H1 (cell line): ENCODE data around the gene OLFM3. TPM values are rescaled to one million over a fixed set of nuclear protein-coding genes. Genes with fewer than 3 reads are reported as not detected.

Experiments
- CTCF ChIA-PET: fragments of 300-600 bp; sonication (Branson Sonifier 250); formaldehyde crosslinking; loops from one replicate; lab custom pipeline; 2021; ENCODE audit not compliant: partially characterized antibody; lab: Charles Lee
- POLR2A ChIA-PET: fragments of 300-600 bp; sonication (Branson Sonifier 250); formaldehyde crosslinking; loops from one replicate; lab custom pipeline; 2021; ENCODE audit warnings: inconsistent platforms; ENCODE audit not compliant: partially characterized antibody; lab: Charles Lee
- DNase-seq, 2 experiments: peaks; one replicate each; pipeline versions ENCODE4 v3.0.0 to v3.0.0-alpha.2; 2010 to 2022; ENCODE audit warnings: low spot score in 2 of 2, low read depth in 1 of 2, mixed read lengths in 1 of 2
- FAIRE-seq: peaks from 2 replicates; lab custom pipeline; 2011; peaks lifted over from hg19 to GRCh38; lab: Jason Lieb, UNC
- H2AFZ ChIP-seq: 2 replicates; pipeline ENCODE4 v1.8.1; 2012; ENCODE audit warnings: low read length, inconsistent platforms
- H2AK5ac ChIP-seq: 2 replicates; pipeline ENCODE4 v1.6.1; 2013; ENCODE audit warnings: low read depth, low read length
- H2BK120ac ChIP-seq: replicated peaks from 2 replicates; pipeline ENCODE3; 2013; ENCODE audit warnings: low read depth, low read length, inconsistent platforms
- H2BK12ac ChIP-seq: 2 replicates; pipeline ENCODE4 v1.6.1; 2013; ENCODE audit warnings: low read depth, low read length
- H2BK15ac ChIP-seq: 2 replicates; pipeline ENCODE4 v1.6.1; 2013; ENCODE audit warnings: low read length
- H2BK20ac ChIP-seq: 2 replicates; pipeline ENCODE4 v1.6.1; 2013; ENCODE audit warnings: low read length
- H2BK5ac ChIP-seq: 2 replicates; pipeline ENCODE4 v1.6.1; 2013; ENCODE audit warnings: low read depth, low read length
- H3K14ac ChIP-seq: 2 replicates; pipeline ENCODE4 v1.6.1; 2013; ENCODE audit warnings: inconsistent platforms; ENCODE audit not compliant: insufficient read length
- H3K18ac ChIP-seq: 2 replicates; pipeline ENCODE4 v1.6.1; 2013; ENCODE audit warnings: low read length; ENCODE audit errors: extremely low read depth
- H3K23ac ChIP-seq: 2 replicates; pipeline ENCODE4 v1.6.1; 2013; ENCODE audit warnings: inconsistent platforms; ENCODE audit not compliant: insufficient read length
- H3K23me2 ChIP-seq: 2 replicates; pipeline ENCODE4 v1.6.1; 2013; ENCODE audit warnings: low read depth, low read length
- H3K27ac ChIP-seq: 2 replicates; pipeline ENCODE4 v1.6.1; 2011; ENCODE audit warnings: low read depth, low read length, inconsistent platforms
- H3K27me3 ChIP-seq, 4 experiments: replicated peaks in 1 of 4; 1 replicate in 1 of 4; 2 replicates in 3 of 4; pipeline versions ENCODE4 v1.6.1 to v1.8.1; 2011 to 2013; ENCODE audit warnings: low read length in 3 of 4, mild to moderate bottlenecking in 3 of 4, inconsistent platforms in 2 of 4, mixed read lengths in 2 of 4, moderate library complexity in 1 of 4; ENCODE audit not compliant: control insufficient read depth in 3 of 4, insufficient read depth in 3 of 4; ENCODE audit errors: extremely low read depth in 1 of 4
- H3K36me3 ChIP-seq, 4 experiments: 2 replicates each; pipeline versions ENCODE4 v1.6.1 to v1.8.1; 2011 to 2013; ENCODE audit warnings: mild to moderate bottlenecking in 4 of 4, low read length in 3 of 4, moderate library complexity in 2 of 4, control low read depth in 1 of 4, inconsistent platforms in 1 of 4; ENCODE audit not compliant: insufficient read depth in 4 of 4, control insufficient read depth in 2 of 4
- H3K4ac ChIP-seq: replicated peaks from 2 replicates; pipeline ENCODE3; 2013; ENCODE audit warnings: low read length, low read depth, mixed read lengths, inconsistent platforms; ENCODE audit not compliant: insufficient read length
- H3K4me1 ChIP-seq, 4 experiments: replicated peaks in 1 of 4; 1 replicate in 1 of 4; 2 replicates in 3 of 4; pipeline versions ENCODE4 v1.6.1 to v1.8.1; 2011 to 2013; ENCODE audit warnings: low read length in 3 of 4, inconsistent platforms in 2 of 4, mixed read lengths in 1 of 4; ENCODE audit not compliant: insufficient read depth in 4 of 4, control insufficient read depth in 3 of 4
- H3K4me2 ChIP-seq, 2 experiments: 2 replicates each; pipeline versions ENCODE4 v1.6.1 to v1.8.1; 2011 to 2013; ENCODE audit warnings: low read depth in 2 of 2, low read length in 2 of 2, control low read depth in 1 of 2, inconsistent platforms in 1 of 2, mild to moderate bottlenecking in 1 of 2; ENCODE audit not compliant: insufficient read depth in 1 of 2
- H3K4me3 ChIP-seq, 4 experiments: fragments of 200-600, 300-600 bp in 1 of 4; sonication (generic), shearing (Covaris generic), sonication (Bioruptor Twin) in 1 of 4; 2 replicates each; pipeline versions ENCODE4 v1.5.1 to v1.8.1; 2011 to 2016; ENCODE audit warnings: low read length in 4 of 4, low read depth in 3 of 4, control low read depth in 2 of 4, inconsistent platforms in 2 of 4, mild to moderate bottlenecking in 2 of 4, mixed read lengths in 1 of 4, moderate library complexity in 1 of 4; ENCODE audit not compliant: insufficient read depth in 2 of 4; ENCODE audit errors: extremely low read depth in 1 of 4
- H3K56ac ChIP-seq: replicated peaks from 2 replicates; pipeline ENCODE3; 2013; ENCODE audit warnings: low read depth, mild to moderate bottlenecking, mixed read lengths, low read length, inconsistent platforms; ENCODE audit not compliant: insufficient read length
- H3K79me1 ChIP-seq: 2 replicates; pipeline ENCODE4 v1.6.1; 2013; ENCODE audit warnings: low read depth, low read length, control low read depth
- H3K79me2 ChIP-seq, 2 experiments: 2 replicates each; pipeline versions ENCODE4 v1.6.1 to v1.8.1; 2012 to 2013; ENCODE audit warnings: low read length in 2 of 2, mild to moderate bottlenecking in 2 of 2, inconsistent platforms in 1 of 2; ENCODE audit not compliant: insufficient read depth in 2 of 2, control insufficient read depth in 1 of 2
- H3K9ac ChIP-seq, 4 experiments: replicated peaks in 1 of 4; 1 replicate in 1 of 4; 2 replicates in 3 of 4; pipeline versions ENCODE4 v1.6.1 to v1.8.1; 2011 to 2013; ENCODE audit warnings: low read depth in 3 of 4, low read length in 3 of 4, control low read depth in 2 of 4, mild to moderate bottlenecking in 2 of 4, moderate library complexity in 2 of 4, inconsistent platforms in 1 of 4; ENCODE audit errors: extremely low read depth in 1 of 4
- H3K9me3 ChIP-seq, 2 experiments: 2 replicates each; pipeline versions ENCODE4 v1.6.1 to v1.8.1; 2012 to 2013; ENCODE audit warnings: mild to moderate bottlenecking in 2 of 2, moderate library complexity in 2 of 2, control low read depth in 1 of 2, inconsistent platforms in 1 of 2, low read depth in 1 of 2, low read length in 1 of 2, mixed read lengths in 1 of 2; ENCODE audit not compliant: insufficient read depth in 2 of 2
- H4K20me1 ChIP-seq, 2 experiments: replicated peaks in 1 of 2; 2 replicates each; pipeline versions ENCODE3 to v1.8.1; 2011 to 2013; ENCODE audit warnings: inconsistent platforms in 2 of 2, low read length in 2 of 2, mild to moderate bottlenecking in 1 of 2; ENCODE audit not compliant: insufficient read depth in 2 of 2, control insufficient read depth in 1 of 2
- H4K5ac ChIP-seq: 2 replicates; pipeline ENCODE4 v1.6.1; 2013; ENCODE audit warnings: low read length, low read depth, mixed read lengths, inconsistent platforms; ENCODE audit not compliant: insufficient read length
- H4K8ac ChIP-seq: 2 replicates; pipeline ENCODE4 v1.8.0; 2013; ENCODE audit warnings: mild to moderate bottlenecking, moderate library complexity, low read length, inconsistent platforms; ENCODE audit not compliant: insufficient read depth; ENCODE audit errors: extremely low read depth
- H4K91ac ChIP-seq: replicated peaks from 2 replicates; pipeline ENCODE3; 2013; ENCODE audit warnings: low read length, mixed read lengths, inconsistent platforms; ENCODE audit not compliant: insufficient read length
- ASH2L ChIP-seq: fragments of 200-600, 300-600 bp; sonication (generic); IDR thresholded peaks from one replicate; pipeline ENCODE4 v1.7.1; 2017; ENCODE audit warnings: low read length
- CHD1 ChIP-seq: IDR thresholded peaks from 2 replicates; pipeline ENCODE4 v1.6.1; 2012; ENCODE audit warnings: low read depth, low read length, improper control_type of control experiment
- CTBP2 ChIP-seq: IDR thresholded peaks from 2 replicates; pipeline ENCODE4 v1.7.0; 2011; ENCODE audit warnings: borderline replicate concordance, mild to moderate bottlenecking, moderate library complexity, mixed read lengths, low read length; ENCODE audit not compliant: insufficient read depth, insufficient read length
- GTF2F1 ChIP-seq: IDR thresholded peaks from 2 replicates; pipeline ENCODE4 v1.6.1; 2012; ENCODE audit warnings: low read depth, low read length, improper control_type of control experiment, borderline replicate concordance
- JUND ChIP-seq: IDR thresholded peaks from 2 replicates; pipeline ENCODE4 v1.6.1; 2011; ENCODE audit warnings: mild to moderate bottlenecking, improper control_type of control experiment, low read length
- KDM5A ChIP-seq: fragments of 200-600 bp; IDR thresholded peaks from 2 replicates; pipeline ENCODE4 v1.7.1; 2012; ENCODE audit warnings: mild to moderate bottlenecking, low read length, inconsistent platforms, mixed read lengths
- MAFK ChIP-seq: IDR thresholded peaks from 2 replicates; pipeline ENCODE4 v1.6.1; 2012; ENCODE audit warnings: low read depth, mild to moderate bottlenecking, improper control_type of control experiment, low read length
- NANOG ChIP-seq: IDR thresholded peaks from 2 replicates; pipeline ENCODE4 v1.6.1; 2011; ENCODE audit warnings: low read length, low read depth, mild to moderate bottlenecking, inconsistent platforms; ENCODE audit not compliant: insufficient read depth, poor library complexity, severe bottlenecking
- POLR2AphosphoS5 ChIP-seq: IDR thresholded peaks from 2 replicates; pipeline ENCODE4 v1.6.1; 2011; ENCODE audit warnings: low read depth, low read length
- RFX5 ChIP-seq: IDR thresholded peaks from 2 replicates; pipeline ENCODE4 v1.6.1; 2011; ENCODE audit warnings: low read depth, low read length, improper control_type of control experiment, borderline replicate concordance
- SIRT6 ChIP-seq: IDR thresholded peaks from one replicate; pipeline ENCODE4 v1.7.1; 2012; ENCODE audit warnings: low read length, inconsistent platforms
- SP2 ChIP-seq: IDR thresholded peaks from 2 replicates; pipeline ENCODE4 v1.6.1; 2012; ENCODE audit warnings: mild to moderate bottlenecking, low read length, inconsistent platforms
- SP4 ChIP-seq: IDR thresholded peaks from 2 replicates; pipeline ENCODE4 v1.6.1; 2012; ENCODE audit warnings: low read length, inconsistent platforms
- WGBS, 2 experiments: shearing (Covaris generic) in 1 of 2; methylation state at CpG; one replicate each; pipeline versions ENCODE4 v1.1.6 to v1.1.7; 2013 to 2015; ENCODE audit warnings: low lambda C conversion rate in 2 of 2, mixed read lengths in 2 of 2, inconsistent platforms in 1 of 2, low coverage in 1 of 2, missing lambda C conversion rate in 1 of 2; ENCODE audit not compliant: insufficient replicate concordance in 2 of 2, insufficient coverage in 1 of 2, insufficient read length in 1 of 2; ENCODE audit errors: extremely low coverage in 1 of 2, missing lambda C conversion rate in 1 of 2; 5-methylcytosine and 5-hydroxymethylcytosine counted together
- polyA plus RNA-seq, 7 experiments: library from polyadenylated mRNA; depleted of rRNA in 3 of 7; stranded (reverse) in 5 of 7; unstranded in 2 of 7; fragments of >200 nt in 5 of 7; fragments of 200-250 nt in 2 of 7; gene quantifications; 1 replicate in 5 of 7; 2 replicates in 1 of 7; 4 replicates in 1 of 7; pipeline versions ENCODE4 v1.2.1 to v1.2.3, GENCODE V29; 2011 to 2013; ENCODE audit warnings: missing spikeins in 2 of 7, mixed read lengths in 2 of 7
- total RNA-seq: library from RNA; stranded (reverse); fragmentation: NEBNext Ultra II Directional; extraction: Animal tissue kit (Norgen Biotek cat#: 25700); gene quantifications from 2 replicates; pipeline ENCODE4 v1.2.1, GENCODE V29; 2021
- TF ChIP-seq, protein P1 (sequence below): IDR thresholded peaks from 2 replicates; pipeline ENCODE4 v1.6.1; 2011; ENCODE audit warnings: low read depth, mild to moderate bottlenecking, low read length; ENCODE audit not compliant: insufficient read depth

The OLFM3 gene
- total and polyA plus RNA-seq, 2 of the 8 experiments (the other 6 are each of a cell fraction or from before 2014, with no cell fraction given), result 0.30 to 0.32 TPM

DNA sequence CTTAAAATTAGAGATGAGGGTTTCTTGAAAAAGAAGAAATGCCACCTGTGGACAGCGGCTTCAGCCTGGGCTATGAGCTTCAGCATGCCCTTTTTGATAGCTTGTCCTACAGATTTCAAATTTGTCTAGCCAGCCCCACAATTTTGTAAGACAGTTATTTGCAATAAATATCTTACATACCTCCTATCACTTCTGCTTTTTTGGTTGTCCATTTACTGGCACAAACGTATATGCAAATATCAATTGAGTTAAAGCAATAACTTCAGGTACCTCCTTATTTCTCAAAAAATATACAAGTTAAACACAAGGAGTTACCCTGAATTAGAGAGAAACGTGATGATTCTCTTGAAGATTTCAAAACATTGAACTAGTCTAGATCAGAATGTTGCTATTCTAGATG is 53.5 kb downstream of the OLFM3 start:
- no peak overlapping the region for H2BK15ac ChIP-seq
- H3K9ac ChIP-seq, result peak overlapping the region in 1 of 4 experiments; percentile 34; a peak in 1 of 7 replicates
- no peak overlapping the region for H2AK5ac ChIP-seq
- no peak overlapping the region for H3K14ac ChIP-seq
- H2BK5ac ChIP-seq, result no peak overlapping the region
- H3K36me3 ChIP-seq, result no peaks in the 10 kb centered on the region
- no peaks in the 10 kb centered on the region for H3K79me1 ChIP-seq
- no peaks in the 10 kb centered on the region for H3K4me1 ChIP-seq
- H3K23me2 ChIP-seq, result no peaks in the 10 kb centered on the region
- no peak overlapping the region for H2BK20ac ChIP-seq
- FAIRE-seq, result no peak
- no peaks in the 10 kb centered on the region for H3K79me2 ChIP-seq
- H2BK12ac ChIP-seq, result no peak overlapping the region
- H4K5ac ChIP-seq, result no peak overlapping the region
- no peak overlapping the region for H3K4me3 ChIP-seq
- no peak overlapping the region for H4K91ac ChIP-seq
- no peak overlapping the region for H3K4ac ChIP-seq
- no peak overlapping the region for H2BK120ac ChIP-seq
- no peaks in the 10 kb centered on the region for H3K9me3 ChIP-seq
- H3K18ac ChIP-seq, result no peak overlapping the region
- H2AFZ ChIP-seq, result no peak overlapping the region
- H3K56ac ChIP-seq, result no peak overlapping the region
- no peak overlapping the region for H3K4me2 ChIP-seq
- ChIA-PET POLR2A (no interaction called here), CTCF (no interaction called here)
- no peaks in the 10 kb centered on the region for H3K27me3 ChIP-seq
- TF ChIP-seq SP2, result no peak
- TF ChIP-seq ASH2L, result no peak
- TF ChIP-seq POLR2AphosphoS5, result no peak
- no peak for TF ChIP-seq SIRT6
- TF ChIP-seq, protein P1, sequence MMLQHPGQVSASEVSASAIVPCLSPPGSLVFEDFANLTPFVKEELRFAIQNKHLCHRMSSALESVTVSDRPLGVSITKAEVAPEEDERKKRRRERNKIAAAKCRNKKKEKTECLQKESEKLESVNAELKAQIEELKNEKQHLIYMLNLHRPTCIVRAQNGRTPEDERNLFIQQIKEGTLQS, result no peak
- TF ChIP-seq KDM5A, result no peak
- TF ChIP-seq MAFK, result no peak
- TF ChIP-seq GTF2F1, result no peak
- no peak for TF ChIP-seq SP4
- no peak for TF ChIP-seq JUND
- TF ChIP-seq RFX5, result no peak
- TF ChIP-seq CHD1, result no peak
- TF ChIP-seq CTBP2, result no peak
- no peak for TF ChIP-seq NANOG
- 55% methylated on average over 3 of the region's 3 CpGs; no CpG with 5 or more reads in 1 of the 2 experiments for WGBS, 2 experiments
- H3K23ac ChIP-seq, result no peak overlapping the region
- no peaks in the 10 kb centered on the region for H4K20me1 ChIP-seq
- no peak overlapping the region for H4K8ac ChIP-seq
- DNase-seq, result no peak
- no peak overlapping the region for H3K27ac ChIP-seq
